Gastrocnemius medialis (tissue), 4 donors: ENCODE data around the gene SIL1.

ENCODE experiments used
- CTCF ChIP-seq, 5 experiments: fragments of 450-650 bp in 3 of 5; fragments of 200-600 bp in 2 of 5; sonication (generic) in 2 of 5; IDR thresholded peaks in 4 of 5; conservative IDR thresholded peaks in 1 of 5; 1 replicate in 4 of 5; 2 replicates in 1 of 5; pipeline ENCODE4 v1.5.1; 2016 to 2019; ENCODE audit warnings: antibody characterized with exemption in 5 of 5, mild to moderate bottlenecking in 3 of 5, moderate library complexity in 3 of 5
- POLR2A ChIP-seq, 2 donors: fragments of 450-650 bp; IDR thresholded peaks; one replicate each; pipeline ENCODE4 v1.6.1; 2017; ENCODE audit warnings: antibody characterized with exemption in 2 of 2, mild to moderate bottlenecking in 2 of 2, moderate library complexity in 2 of 2

GRCh38 chr5:138943599-138944173 lies 254.5 kb downstream of the SIL1 start:
- TF ChIP-seq CTCF (IDR thresholded peaks at IDR 0.05 in 4 of 5, conservative IDR thresholded peaks at IDR 0.05 in 1 of 5) (no peak), POLR2A (IDR thresholded peaks at IDR 0.05) (no peak)
